GM20000 (cell line): ENCODE measurements around the gene NECAB3.

Source experiments
- DNase-seq: peaks from one replicate; pipeline ENCODE4 v3.0.0; 2012; ENCODE audit warnings: low spot score
- TF ChIP-seq, protein P1 (sequence below): IDR thresholded peaks from 2 replicates; pipeline ENCODE4 v1.5.1; 2012; ENCODE audit warnings: mild to moderate bottlenecking, control low read depth; ENCODE audit errors: extremely low read depth, missing control alignments

NECAB3 gene

DNA sequence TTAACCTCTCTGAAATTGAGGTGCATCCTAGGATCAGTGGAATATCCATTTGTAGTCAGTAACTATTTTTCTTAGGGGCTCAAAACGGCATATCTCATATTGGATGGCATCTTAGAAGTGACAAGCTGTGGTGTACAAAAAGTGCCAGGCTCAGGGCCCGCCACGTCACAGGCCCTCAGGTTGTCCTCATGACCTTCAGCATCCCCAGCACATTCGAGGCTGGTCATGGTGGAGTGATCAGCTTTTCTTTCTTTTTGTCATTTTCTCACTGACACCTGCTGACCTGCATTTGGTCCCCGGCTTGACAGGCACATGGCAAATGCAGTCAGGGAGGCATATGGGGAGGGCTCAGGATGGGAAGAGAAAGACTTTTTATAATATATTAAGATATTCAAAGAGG is 19.1 kb upstream of the NECAB3 start:
- TF ChIP-seq, protein P1, sequence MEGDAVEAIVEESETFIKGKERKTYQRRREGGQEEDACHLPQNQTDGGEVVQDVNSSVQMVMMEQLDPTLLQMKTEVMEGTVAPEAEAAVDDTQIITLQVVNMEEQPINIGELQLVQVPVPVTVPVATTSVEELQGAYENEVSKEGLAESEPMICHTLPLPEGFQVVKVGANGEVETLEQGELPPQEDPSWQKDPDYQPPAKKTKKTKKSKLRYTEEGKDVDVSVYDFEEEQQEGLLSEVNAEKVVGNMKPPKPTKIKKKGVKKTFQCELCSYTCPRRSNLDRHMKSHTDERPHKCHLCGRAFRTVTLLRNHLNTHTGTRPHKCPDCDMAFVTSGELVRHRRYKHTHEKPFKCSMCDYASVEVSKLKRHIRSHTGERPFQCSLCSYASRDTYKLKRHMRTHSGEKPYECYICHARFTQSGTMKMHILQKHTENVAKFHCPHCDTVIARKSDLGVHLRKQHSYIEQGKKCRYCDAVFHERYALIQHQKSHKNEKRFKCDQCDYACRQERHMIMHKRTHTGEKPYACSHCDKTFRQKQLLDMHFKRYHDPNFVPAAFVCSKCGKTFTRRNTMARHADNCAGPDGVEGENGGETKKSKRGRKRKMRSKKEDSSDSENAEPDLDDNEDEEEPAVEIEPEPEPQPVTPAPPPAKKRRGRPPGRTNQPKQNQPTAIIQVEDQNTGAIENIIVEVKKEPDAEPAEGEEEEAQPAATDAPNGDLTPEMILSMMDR = no peak
- DNase-seq = no peak

DNA sequence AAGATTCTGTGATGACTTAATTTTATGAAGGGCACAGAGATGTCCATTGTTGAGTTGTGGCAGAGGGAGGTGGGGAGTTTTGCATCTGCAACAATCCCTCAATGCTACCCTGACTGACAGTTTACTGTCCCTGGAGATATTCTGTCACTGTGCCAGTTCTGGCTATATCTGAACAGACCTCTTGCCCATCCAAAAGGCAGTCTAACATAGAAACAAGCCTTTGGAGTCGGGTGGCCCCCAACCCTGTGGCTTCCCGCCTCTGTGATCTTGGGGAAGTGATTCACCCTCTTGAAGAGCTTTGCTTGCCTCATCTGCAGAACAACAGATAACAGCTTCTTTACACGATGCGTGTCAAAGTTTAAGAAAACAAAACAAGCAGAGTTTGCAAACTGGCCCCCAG is 15.7 kb upstream of the NECAB3 start:
- no peak for DNase-seq
- TF ChIP-seq, protein P1 = no peak

DNA sequence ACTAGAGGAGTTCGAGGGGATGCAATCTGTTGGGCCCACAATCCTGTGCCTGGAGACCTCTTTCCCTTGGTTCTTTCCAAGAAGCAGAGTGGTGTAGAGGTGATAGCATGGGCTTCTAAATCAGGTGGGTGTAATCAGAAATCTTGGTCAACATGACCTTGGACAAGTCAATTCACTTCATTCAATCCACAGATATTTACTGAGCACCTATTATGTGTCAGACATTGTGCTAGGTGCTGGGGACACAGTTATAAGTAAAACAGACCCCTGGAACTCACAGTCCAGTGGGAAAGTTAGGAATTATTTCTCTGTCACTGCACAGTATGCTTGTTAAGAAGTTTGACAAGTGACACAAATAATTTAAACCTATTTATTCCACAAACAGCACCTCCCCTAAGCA is 15.3 kb upstream of the NECAB3 start:
- no peak for DNase-seq
- TF ChIP-seq, protein P1 = no peak

DNA sequence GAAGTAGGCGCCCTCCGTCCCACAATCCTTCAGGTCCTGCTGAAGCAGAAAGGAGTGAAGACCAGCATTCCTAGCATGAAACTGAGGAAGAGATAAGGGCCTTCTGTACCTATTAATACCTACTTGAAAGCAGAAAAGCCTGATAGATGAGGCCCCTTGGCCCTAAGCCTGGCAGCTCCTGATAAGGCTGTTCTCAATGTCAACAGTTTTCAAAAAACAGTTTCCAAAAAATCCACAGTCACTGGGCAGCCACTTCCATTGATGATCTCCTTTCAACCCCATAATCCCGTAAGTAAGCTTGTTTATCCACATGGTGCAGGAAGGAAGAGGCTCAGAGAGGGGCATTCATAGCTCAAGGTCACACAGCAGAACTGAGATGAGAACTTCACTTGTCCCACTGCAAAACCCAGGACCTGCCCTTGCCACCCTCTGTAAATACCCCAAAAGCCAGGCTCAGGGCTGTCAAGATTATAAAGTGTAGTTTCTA is 14.8 kb upstream of the NECAB3 start:
- TF ChIP-seq, protein P1 = no peak
- no peak for DNase-seq

DNA sequence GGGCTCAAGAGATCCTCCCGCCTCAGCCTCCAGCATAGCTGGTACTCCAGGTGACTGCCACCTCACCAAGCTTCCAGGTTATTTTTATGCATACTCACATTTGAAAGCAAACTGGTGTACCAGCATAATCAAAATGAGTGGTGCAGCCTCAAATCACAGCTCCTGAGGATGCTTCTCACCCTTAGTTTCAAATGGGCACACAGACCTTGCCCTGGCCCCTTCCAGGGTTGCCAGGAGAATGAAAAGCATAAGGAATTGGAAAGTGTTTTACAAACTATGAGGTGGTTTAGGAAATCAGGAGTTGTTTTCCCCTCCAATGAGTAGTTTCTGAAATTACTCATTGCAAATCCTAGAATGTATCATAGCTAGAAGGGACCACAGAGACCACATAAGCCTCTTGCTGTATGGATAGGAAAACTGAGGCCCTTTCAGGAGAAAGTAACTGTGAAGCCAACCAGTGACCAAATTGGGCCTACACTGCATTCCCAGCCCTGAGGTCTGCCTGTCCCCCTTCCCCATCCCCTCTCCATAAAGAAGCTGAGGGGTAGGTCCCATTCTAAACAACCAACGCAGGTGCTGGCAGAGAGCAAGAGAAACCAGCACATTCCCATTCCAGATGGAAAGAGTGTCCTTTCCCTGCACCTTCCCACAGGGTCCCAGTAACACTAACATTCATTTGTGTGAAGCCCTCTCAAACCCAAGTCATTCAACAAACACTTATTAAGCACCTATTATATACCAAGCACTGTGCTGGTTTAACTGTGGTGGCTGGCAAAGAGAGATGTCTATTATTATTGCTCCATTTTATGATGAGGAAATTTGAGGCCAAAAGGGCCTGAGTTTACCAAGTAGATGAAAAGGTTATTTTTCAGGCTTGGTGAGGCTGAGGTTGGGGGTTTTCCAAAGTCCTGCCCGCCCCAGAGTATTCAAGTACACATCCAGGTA is 14.0 kb upstream of the NECAB3 start:
- TF ChIP-seq, protein P1 = no peak
- no peak for DNase-seq

DNA sequence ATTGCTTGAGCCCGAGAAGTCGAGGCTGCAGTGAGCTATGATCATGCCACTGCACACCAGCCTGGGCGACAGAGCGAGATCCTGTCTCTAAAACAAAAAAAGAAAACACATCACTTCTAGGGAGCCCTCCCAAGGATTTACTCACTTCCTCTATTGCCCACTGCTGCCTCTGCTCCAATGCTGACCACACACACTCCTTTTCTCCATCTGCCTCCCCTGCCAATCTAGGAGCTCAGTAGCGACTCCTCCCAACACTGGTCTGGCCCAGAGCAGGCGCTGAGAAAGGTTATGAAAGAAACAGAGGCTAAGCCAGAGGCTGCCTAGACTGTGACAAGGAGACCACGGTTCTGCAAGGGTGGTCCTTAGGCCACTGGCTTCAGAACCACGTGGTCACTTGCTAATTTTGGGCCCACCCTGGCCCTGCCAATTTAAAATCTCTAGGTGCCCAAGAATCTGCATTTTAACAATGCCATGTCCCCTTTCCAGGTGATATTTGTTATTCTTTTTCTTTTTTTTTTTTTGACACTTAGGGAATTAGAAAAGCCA is 13.2 kb upstream of the NECAB3 start:
- TF ChIP-seq, protein P1 = no peak
- DNase-seq = no peak

DNA sequence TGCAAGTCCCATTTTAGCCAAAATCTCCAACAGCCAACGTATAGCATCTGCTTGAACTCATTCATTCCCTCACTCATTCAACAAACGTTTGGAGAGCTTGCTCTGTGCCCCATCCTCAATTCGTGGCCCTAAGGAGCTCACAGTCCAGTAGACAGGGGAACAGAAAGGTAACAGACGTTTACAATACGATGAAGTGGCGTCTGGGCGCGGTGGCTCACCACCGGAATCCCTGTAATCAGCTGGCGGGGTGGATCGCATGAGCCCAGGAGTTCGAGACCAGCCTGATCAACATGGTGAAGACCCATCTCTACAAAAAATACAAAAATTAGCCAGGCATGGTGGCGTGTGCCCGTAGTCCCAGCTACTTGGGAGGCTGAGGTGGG is 12.7 kb upstream of the NECAB3 start:
- TF ChIP-seq, protein P1 = no peak
- no peak for DNase-seq
